GM18909 (cell line): ENCODE measurements around the gene APOC3.

Source experiments
- ATAC-seq: cut with Tn5 transposase; IDR thresholded peaks from one replicate; pipeline ENCODE4 v1.9.1; 2021; ENCODE audit warnings: mild to moderate bottlenecking; ENCODE audit not compliant: unreplicated experiment, poor library complexity

APOC3 gene

DNA sequence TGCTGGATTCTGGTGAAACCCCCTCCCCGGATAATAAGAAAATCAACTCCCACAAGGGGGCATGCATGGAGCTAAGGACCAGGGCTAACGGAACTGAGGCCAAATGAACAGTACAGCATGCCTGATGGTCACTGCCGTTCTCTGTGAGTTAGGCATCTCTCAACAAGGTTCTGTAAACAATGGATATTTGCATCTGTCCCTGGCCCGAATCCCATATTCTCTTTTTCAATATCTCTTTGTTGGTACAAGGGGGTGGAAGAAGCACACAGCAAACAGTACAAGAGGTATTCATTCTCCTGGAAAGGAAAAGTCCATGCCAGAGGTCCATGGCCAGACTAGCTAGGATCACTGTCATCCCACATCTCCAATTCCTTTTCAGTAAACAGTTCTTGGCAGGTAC is 39.9 kb downstream of the APOC3 start:
- ATAC-seq = no peak

DNA sequence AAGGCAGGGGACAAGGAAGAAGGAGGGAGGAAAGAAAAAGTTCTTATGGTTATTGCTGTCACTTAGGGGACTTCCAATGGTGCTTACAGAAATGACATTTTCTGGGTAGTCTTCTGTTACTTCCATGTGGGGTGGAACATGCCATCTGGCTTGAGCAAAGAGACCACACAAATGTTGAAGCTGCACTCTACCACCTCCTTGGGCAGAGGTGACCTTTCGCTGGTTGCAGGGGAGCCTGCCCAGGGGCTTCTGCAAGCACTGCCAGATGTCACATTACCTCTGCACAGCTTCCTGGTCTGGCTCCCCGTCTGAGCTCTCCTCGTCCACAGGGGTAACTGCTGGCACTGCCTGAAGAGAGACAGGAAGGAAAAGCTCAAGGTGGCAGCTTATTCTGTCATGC is 40.3 kb downstream of the APOC3 start:
- no peak for ATAC-seq

- ATAC-seq = no peak
Measured at GRCh38 chr11:116871248-116871647, 41.5 kb downstream of the APOC3 start.

GRCh38 chr11:116873381-116873780 is 43.7 kb downstream of the APOC3 start:
- ATAC-seq = no peak

GRCh38 chr11:116874251-116874650 is 44.5 kb downstream of the APOC3 start:
- ATAC-seq = no peak

DNA sequence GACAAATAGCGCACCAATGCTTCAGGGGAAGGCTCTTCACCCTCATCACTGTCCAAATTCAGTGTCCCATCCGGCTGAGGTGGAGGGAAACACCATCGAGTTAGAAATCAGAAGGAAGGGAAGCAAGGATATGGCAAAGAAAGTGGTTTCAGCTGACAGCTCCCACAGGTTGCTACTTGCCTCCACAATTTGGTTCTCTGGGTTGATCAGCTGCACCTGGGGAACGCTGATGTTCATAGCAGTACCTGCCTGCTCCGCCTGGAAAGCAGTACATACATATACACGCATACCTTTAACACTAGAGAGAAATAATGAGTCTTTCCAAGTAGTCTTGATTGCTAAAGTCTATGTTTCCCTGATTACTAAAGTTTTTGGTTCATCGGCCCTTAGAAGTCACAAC is 45.5 kb downstream of the APOC3 start:
- no peak for ATAC-seq

GRCh38 chr11:116876656-116877055 is 46.9 kb downstream of the APOC3 start:
- ATAC-seq = no peak

DNA sequence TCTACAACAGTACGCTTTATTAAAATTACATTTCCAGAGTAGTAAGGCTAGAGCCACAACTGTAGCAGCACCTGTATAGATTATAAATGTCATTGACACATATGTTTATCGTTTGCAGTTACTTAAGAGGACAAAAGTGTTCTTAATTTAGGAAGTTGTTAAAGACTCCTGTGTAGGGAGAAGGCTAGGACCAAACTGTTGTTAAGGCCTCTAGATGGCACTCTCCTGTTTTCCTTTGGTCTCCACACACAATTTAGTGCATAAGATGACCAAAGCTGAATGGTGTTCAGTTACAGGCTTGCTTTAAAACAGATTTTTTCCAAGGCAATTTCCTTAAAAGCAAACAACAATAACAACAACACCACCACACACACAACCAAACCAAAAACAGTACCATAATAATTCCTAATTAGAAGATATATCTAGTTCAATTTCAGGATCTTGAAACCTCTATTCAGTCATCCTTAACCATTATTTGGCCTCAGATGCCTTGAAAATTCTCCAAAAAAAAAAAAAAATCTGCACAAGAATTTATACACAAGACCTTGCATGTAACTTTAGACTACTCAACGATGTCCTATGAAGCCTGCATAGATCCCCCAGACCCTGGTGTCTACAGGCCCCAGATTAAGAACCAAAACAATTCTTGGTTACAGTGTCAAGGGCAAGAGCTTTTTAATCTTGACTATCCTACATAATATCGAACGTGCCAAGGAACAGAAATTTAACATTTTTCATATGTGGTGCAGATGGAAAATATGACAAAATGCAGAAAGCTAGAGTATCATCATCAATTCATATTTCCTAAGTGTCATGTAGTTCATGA is 50.3 kb downstream of the APOC3 start:
- no peak for ATAC-seq

DNA sequence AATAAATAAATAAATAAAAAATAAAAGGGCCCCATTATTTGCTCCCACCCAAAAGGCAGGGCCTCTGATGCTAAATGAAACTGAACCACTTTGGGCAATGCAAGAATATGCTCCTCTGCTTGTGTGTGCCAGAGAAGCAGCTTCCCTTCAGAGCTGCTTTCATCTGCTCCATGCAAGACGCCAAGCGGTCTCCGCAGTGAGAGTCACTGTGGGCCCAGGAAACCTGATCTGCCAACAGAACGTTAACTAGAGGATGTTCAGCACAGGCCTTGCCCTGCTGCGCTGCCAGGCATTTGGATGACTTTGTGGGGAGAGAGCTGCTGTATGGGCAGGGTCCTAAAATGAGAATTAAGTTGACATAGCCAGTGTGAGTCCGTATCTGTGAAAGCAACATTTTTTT is 51.4 kb downstream of the APOC3 start:
- ATAC-seq = no peak

DNA sequence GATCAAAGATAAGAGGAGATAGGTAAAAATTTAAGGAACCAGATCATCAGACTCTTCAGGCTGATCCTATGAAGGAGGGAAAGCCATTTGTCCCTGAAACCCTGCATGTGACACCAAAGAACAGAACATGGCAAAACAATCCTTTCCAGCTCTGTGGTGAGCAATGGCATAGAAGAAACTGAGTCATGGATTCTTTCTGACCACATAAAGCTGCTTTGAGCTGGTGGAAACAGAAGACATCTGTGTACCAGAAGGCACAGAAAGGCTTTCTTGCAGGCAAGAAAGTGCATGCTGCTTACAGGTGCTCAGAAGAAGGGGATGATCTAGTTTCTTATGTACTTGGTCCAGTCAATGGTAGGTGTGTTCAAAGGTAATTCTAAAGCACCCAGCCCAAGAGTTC is 52.7 kb downstream of the APOC3 start:
- ATAC-seq = no peak
